Measurements from ENCODE around the gene TMEM150A.

Gene TMEM150A

GRCh38 chr2:85613717-85614515 is 11.4 kb upstream of the TMEM150A start:
- CTCF ChIA-PET: interaction anchor here (0.7 to 1.0 kb wide), 2 partner anchors 8 to 26 kb away, joined by 3 read pairs; no protein-coding TSS in a partner anchor
- Histone ChIP-seq H3K36me3 (ENCODE audit: control insufficient read depth in 4 of 4, insufficient read depth in 4 of 4, low read length in 3 of 4) (peaks cover 1 to 14% (median 9%) of the 10 kb centered on the region in 4 experiments), H3K9me3 (ENCODE audit: control extremely low read depth in 1 of 5, control insufficient read depth in 4 of 5, insufficient read depth in 2 of 5, low read depth in 1 of 5, low read length in 4 of 5) (no peaks in the 10 kb centered on the region), H3K4me3 (ENCODE audit: control insufficient read depth in 1 of 7, extremely low read depth in 1 of 7, insufficient read depth in 4 of 7, low read depth in 2 of 7, low read length in 6 of 7) (no peak overlapping the region), H3K4me1 (ENCODE audit: control extremely low read depth in 1 of 4, control insufficient read depth in 4 of 4, insufficient read depth in 4 of 4, low read length in 3 of 4) (peaks cover 9 to 30% (median 23%) of the 10 kb centered on the region in 4 experiments), H3K27ac (ENCODE audit: insufficient read depth in 1 of 2, low read depth in 1 of 2, low read length in 2 of 2, poor library complexity in 1 of 2, severe bottlenecking in 2 of 2) (no peak overlapping the region), H3K27me3 (replicated peaks in 2 of 5; ENCODE audit: control insufficient read depth in 4 of 5, insufficient read depth in 5 of 5, low read length in 4 of 5) (no peaks in the 10 kb centered on the region)
- 91% methylated on average over 9 of the region's 10 CpGs for WGBS (ENCODE audit: insufficient coverage)
- no peak for DNase-seq
- POLR2A ChIA-PET: interaction anchor here (0.6 kb wide), 1 partner anchor 52 kb away, joined by 8 read pairs; no protein-coding TSS in a partner anchor

DNA sequence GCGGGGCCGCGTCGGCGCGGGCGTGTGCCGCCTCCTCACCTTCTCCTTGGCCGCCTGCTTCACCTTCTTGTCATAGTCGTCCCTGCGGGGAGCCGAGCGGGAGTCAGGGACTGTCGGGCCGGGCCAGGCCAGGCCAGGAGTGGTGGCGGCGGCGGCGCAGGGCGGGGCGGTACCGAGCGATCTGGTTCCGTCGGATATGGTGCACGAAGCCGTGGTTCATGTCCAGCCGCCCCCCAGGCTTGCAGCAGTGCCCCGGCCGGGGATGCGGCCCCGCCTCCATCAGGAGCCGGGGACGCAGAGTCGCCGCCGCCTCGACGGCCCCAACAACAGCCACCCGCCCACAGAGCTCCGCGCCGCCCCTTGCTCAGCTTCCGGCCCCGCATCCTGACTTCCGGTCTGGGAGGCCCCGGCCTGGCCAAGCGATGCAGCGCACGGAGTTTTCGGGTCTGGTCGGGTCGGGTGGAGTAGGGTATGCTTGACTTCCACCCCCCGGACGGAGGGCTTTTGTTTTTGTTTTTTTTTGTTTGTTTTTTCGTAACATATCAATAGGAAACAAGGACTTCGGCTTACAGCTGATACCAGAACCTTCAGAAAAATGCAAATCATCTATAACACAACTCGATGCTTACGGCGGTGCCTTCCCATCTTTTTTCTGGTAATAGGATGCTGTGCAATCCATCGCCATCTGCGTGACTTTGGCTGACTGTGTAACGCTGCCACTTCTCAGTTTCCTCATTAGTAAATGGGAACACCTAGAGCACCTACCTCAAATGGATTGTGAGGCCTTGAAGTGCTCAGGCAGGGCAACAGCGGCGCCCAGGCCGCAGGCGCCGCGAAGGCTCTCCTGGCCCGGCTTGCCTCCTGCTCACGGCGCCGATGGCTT is 9.4 kb upstream of the TMEM150A start, which contains the start of gene C2orf68:
Gene C2orf68, minus strand, starts transcription at position 362 of the 883 bp plus-strand sequence. Its CDS starts 82 bp downstream, at position 280.
- peak; percentile 88 to 95 (median 94) for DNase-seq
- no peaks in the 10 kb centered on the region for H3K9me3 ChIP-seq (ENCODE audit: control extremely low read depth in 1 of 5, control insufficient read depth in 4 of 5, insufficient read depth in 2 of 5, low read depth in 1 of 5, low read length in 4 of 5)
- ChIA-PET POLR2A (interaction anchor here (0.5 to 1.5 kb wide), 4 partner anchors 10 to 84 kb away, joined by 3 to 7 read pairs (median 4); partner anchors contain the start of gene TMEM150A), CTCF (interaction anchor here (1.0 to 1.5 kb wide), 5 partner anchors 10 to 51 kb away, joined by 3 to 4 read pairs (median 3); partner anchors contain the start of gene GGCX)
- peak within 1 kb of the TSS; percentile 76 to 96 (median 88) for H3K4me3 ChIP-seq (ENCODE audit: control insufficient read depth in 1 of 7, extremely low read depth in 1 of 7, insufficient read depth in 4 of 7, low read depth in 2 of 7, low read length in 6 of 7)
- peaks cover 5 to 28% (median 14%) of the 10 kb centered on the region in 4 experiments for H3K4me1 ChIP-seq (ENCODE audit: control extremely low read depth in 1 of 4, control insufficient read depth in 4 of 4, insufficient read depth in 4 of 4, low read length in 3 of 4)
- 13% methylated on average over 54 of the region's 73 CpGs for WGBS (ENCODE audit: insufficient coverage)
- H3K27me3 ChIP-seq (replicated peaks in 2 of 5; ENCODE audit: control insufficient read depth in 4 of 5, insufficient read depth in 5 of 5, low read length in 4 of 5): no peaks in the 10 kb centered on the region
- peak within 1 kb of the TSS; percentile 66 to 89 for H3K27ac ChIP-seq (ENCODE audit: insufficient read depth in 1 of 2, low read depth in 1 of 2, low read length in 2 of 2, poor library complexity in 1 of 2, severe bottlenecking in 2 of 2)
- peaks cover 12 to 27% (median 25%) of the 10 kb centered on the region in 4 experiments for H3K36me3 ChIP-seq (ENCODE audit: control insufficient read depth in 4 of 4, insufficient read depth in 4 of 4, low read length in 3 of 4)

DNA sequence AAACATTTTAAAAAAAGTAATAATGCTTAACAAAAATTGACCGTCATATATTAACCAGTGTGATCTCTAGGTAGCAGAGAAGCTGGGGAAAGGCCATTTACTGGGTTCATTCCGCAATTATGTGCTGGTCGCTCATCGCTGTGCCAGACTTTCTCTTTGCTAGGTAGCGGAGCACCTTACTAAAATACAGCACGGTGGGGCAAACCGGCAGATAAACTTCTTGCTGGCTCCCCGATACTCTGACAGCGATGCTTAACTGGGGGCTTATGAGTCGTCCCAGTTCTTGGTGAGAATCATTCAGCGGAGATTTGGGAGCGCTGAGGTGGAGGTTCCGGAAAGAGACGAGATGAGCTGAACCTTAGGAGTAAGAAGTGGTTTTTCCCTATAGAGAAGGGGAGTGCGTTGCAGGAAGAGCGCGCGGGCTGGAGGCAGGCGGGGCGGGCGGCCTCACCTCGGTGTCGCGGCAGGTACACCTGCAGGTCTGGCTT is 8.8 kb upstream of the TMEM150A start:
- peak overlapping the region; percentile 76 to 96 (median 88) for H3K4me3 ChIP-seq (ENCODE audit: control insufficient read depth in 1 of 7, extremely low read depth in 1 of 7, insufficient read depth in 4 of 7, low read depth in 2 of 7, low read length in 6 of 7)
- WGBS (ENCODE audit: insufficient coverage): 12% methylated on average over 20 of the region's 24 CpGs
- H3K27ac ChIP-seq (ENCODE audit: insufficient read depth in 1 of 2, low read depth in 1 of 2, low read length in 2 of 2, poor library complexity in 1 of 2, severe bottlenecking in 2 of 2): peak overlapping the region; percentile 66 to 89
- no peaks in the 10 kb centered on the region for H3K9me3 ChIP-seq (ENCODE audit: control extremely low read depth in 1 of 5, control insufficient read depth in 4 of 5, insufficient read depth in 2 of 5, low read depth in 1 of 5, low read length in 4 of 5)
- no peaks in the 10 kb centered on the region for H3K27me3 ChIP-seq (replicated peaks in 2 of 5; ENCODE audit: control insufficient read depth in 4 of 5, insufficient read depth in 5 of 5, low read length in 4 of 5)
- peaks cover 13 to 31% (median 27%) of the 10 kb centered on the region in 4 experiments for H3K36me3 ChIP-seq (ENCODE audit: control insufficient read depth in 4 of 4, insufficient read depth in 4 of 4, low read length in 3 of 4)
- H3K4me1 ChIP-seq (ENCODE audit: control extremely low read depth in 1 of 4, control insufficient read depth in 4 of 4, insufficient read depth in 4 of 4, low read length in 3 of 4): peaks cover 5 to 24% (median 12%) of the 10 kb centered on the region in 4 experiments
- CTCF ChIA-PET: interaction anchor here (1.0 to 1.5 kb wide), 5 partner anchors 10 to 51 kb away, joined by 3 to 4 read pairs (median 3); partner anchors contain the start of gene GGCX
- POLR2A ChIA-PET: interaction anchor here (0.7 to 1.5 kb wide), 3 partner anchors 9 to 83 kb away, joined by 3 to 7 read pairs (median 5); partner anchors contain the start of gene TMEM150A
- DNase-seq: no peak

DNA sequence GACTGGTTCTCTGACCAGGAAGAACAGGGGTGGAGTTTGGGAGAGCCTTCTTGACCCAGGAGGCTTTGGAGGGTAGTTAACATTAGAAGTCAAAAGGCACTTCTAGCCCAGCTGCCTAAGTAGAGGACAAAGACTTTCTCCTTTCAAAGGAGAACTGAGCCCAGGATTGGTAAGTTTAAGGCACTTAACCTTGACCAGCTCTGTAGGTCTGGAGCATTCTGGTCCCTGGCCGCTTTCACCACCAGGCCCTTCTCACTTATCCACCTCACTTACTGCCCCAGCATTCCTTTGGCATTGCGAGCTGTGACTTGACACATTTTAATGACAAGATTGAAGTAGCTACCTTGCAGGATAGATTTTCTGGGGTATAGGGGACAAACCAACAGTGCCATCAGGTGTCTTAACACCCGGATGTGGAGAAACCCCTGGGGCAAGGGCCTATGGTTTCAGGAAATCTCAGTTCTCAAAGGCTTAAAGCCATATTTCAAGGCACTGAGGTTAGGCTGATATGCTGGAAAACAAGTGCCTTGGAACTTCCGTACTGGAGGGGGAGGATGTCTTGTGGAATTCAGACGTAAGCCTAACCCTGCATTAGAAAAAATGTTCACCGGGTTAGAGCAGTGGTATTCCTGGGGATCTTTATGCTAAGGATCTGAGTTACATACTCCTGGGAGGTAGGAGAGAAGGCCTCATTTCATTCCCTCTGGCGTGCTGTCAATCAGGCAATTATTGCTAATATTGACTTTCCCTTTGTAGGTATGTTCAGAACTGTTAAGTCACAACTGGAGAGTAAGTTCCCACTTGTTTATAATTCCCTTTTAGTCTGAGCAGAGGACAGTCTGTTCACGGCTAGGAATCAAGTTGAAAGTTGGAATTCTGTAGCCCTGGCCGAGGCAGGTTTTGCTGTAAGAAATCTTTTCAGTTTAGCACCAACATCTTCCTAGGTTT is 5.0 kb upstream of the TMEM150A start:
- no peak for DNase-seq
- Histone ChIP-seq H3K36me3 (ENCODE audit: control insufficient read depth in 4 of 4, insufficient read depth in 4 of 4, low read length in 3 of 4) (peaks cover 13 to 43% (median 34%) of the 10 kb centered on the region in 4 experiments), H3K4me3 (ENCODE audit: control insufficient read depth in 1 of 7, extremely low read depth in 1 of 7, insufficient read depth in 4 of 7, low read depth in 2 of 7, low read length in 6 of 7) (no peak overlapping the region), H3K27ac (ENCODE audit: insufficient read depth in 1 of 2, low read depth in 1 of 2, low read length in 2 of 2, poor library complexity in 1 of 2, severe bottlenecking in 2 of 2) (peak overlapping the region in 1 of 2 experiments; percentile 39), H3K27me3 (replicated peaks in 2 of 5; ENCODE audit: control insufficient read depth in 4 of 5, insufficient read depth in 5 of 5, low read length in 4 of 5) (no peaks in the 10 kb centered on the region), H3K9me3 (ENCODE audit: control extremely low read depth in 1 of 5, control insufficient read depth in 4 of 5, insufficient read depth in 2 of 5, low read depth in 1 of 5, low read length in 4 of 5) (no peaks in the 10 kb centered on the region), H3K4me1 (ENCODE audit: control extremely low read depth in 1 of 4, control insufficient read depth in 4 of 4, insufficient read depth in 4 of 4, low read length in 3 of 4) (peaks cover 8 to 34% (median 26%) of the 10 kb centered on the region in 4 experiments)
- ChIA-PET CTCF (interaction anchor here (1.0 to 3.1 kb wide), 3 partner anchors 17 to 57 kb away, joined by 3 to 9 read pairs (median 4); no protein-coding TSS in a partner anchor), POLR2A (no interaction called here)
- 96% methylated on average over 8 of the region's 9 CpGs for WGBS (ENCODE audit: insufficient coverage)

DNA sequence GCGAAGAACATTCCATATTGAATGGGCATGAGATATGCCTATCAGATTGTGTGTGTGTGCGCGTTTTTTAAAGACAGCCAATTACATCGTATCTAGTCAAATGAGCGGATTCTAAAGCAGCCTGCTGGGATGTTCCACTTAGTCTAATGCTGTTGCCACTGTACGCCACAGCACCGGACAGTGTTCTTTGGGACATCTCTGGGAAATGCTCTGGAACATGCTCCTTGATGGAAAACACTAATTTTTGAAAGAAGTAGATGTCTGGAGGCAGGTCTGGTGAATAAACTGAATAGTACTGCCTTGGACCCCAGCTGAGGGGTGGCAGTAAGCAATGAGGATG is 3.6 kb upstream of the TMEM150A start:
- Histone ChIP-seq H3K4me3 (ENCODE audit: control insufficient read depth in 1 of 7, extremely low read depth in 1 of 7, insufficient read depth in 4 of 7, low read depth in 2 of 7, low read length in 6 of 7) (no peak overlapping the region), H3K36me3 (ENCODE audit: control insufficient read depth in 4 of 4, insufficient read depth in 4 of 4, low read length in 3 of 4) (peaks cover 13 to 43% (median 34%) of the 10 kb centered on the region in 4 experiments), H3K4me1 (ENCODE audit: control extremely low read depth in 1 of 4, control insufficient read depth in 4 of 4, insufficient read depth in 4 of 4, low read length in 3 of 4) (peaks cover 6 to 37% (median 27%) of the 10 kb centered on the region in 4 experiments), H3K27ac (ENCODE audit: insufficient read depth in 1 of 2, low read depth in 1 of 2, low read length in 2 of 2, poor library complexity in 1 of 2, severe bottlenecking in 2 of 2) (no peak overlapping the region), H3K9me3 (ENCODE audit: control extremely low read depth in 1 of 5, control insufficient read depth in 4 of 5, insufficient read depth in 2 of 5, low read depth in 1 of 5, low read length in 4 of 5) (no peaks in the 10 kb centered on the region), H3K27me3 (replicated peaks in 2 of 5; ENCODE audit: control insufficient read depth in 4 of 5, insufficient read depth in 5 of 5, low read length in 4 of 5) (no peaks in the 10 kb centered on the region)
- POLR2A ChIA-PET: interaction anchor here (0.9 kb wide), 1 partner anchor 45 kb away, joined by 3 read pairs; the partner anchor contains the start of gene GGCX
- WGBS (ENCODE audit: insufficient coverage): 96% methylated on average over 7 of the region's 7 CpGs
- CTCF ChIA-PET: interaction anchor here (1.0 to 3.1 kb wide), 5 partner anchors 12 to 30 kb away, joined by 3 to 9 read pairs (median 4); no protein-coding TSS in a partner anchor
- DNase-seq: no peak
